Liver (tissue), 3 donors: ENCODE measurements around the gene SGPP1.

ENCODE experiments used
- ATF3 ChIP-seq: IDR thresholded peaks from 2 replicates; pipeline ENCODE4 v1.6.1; 2016; ENCODE audit warnings: antibody characterized with exemption
- NR2F2 ChIP-seq: IDR thresholded peaks from 2 replicates; pipeline ENCODE4 v1.6.1; 2016; ENCODE audit warnings: antibody characterized with exemption
- RAD21 ChIP-seq, 2 donors: IDR thresholded peaks; 2 replicates each; pipeline ENCODE4 v1.6.1; 2016; ENCODE audit warnings: antibody characterized with exemption in 2 of 2, mild to moderate bottlenecking in 2 of 2
- TAF1 ChIP-seq: conservative IDR thresholded peaks from 2 replicates; pipeline ENCODE4 v1.6.1; 2016; ENCODE audit warnings: antibody characterized with exemption, mild to moderate bottlenecking
- YY1 ChIP-seq: IDR thresholded peaks from 2 replicates; pipeline ENCODE4 v1.6.1; 2016; ENCODE audit warnings: antibody characterized with exemption, mild to moderate bottlenecking
- TF ChIP-seq, protein P1 (sequence below): fragments of 150-350 bp; IDR thresholded peaks from 2 replicates; pipeline ENCODE4 v1.5.1; 2017; ENCODE audit warnings: improper control_type of control experiment, low read depth, low read length; ENCODE audit not compliant: missing input control
- TF ChIP-seq, protein P2 (sequence below): IDR thresholded peaks from 2 replicates; pipeline ENCODE4 v1.6.1; 2016; ENCODE audit warnings: antibody characterized with exemption, mild to moderate bottlenecking
- TF ChIP-seq, protein P3 (sequence below): IDR thresholded peaks from 2 replicates; pipeline ENCODE4 v1.6.1; 2016; ENCODE audit warnings: antibody characterized with exemption
- donor health status: healthy.
- donor health status: healthy.

DNA sequence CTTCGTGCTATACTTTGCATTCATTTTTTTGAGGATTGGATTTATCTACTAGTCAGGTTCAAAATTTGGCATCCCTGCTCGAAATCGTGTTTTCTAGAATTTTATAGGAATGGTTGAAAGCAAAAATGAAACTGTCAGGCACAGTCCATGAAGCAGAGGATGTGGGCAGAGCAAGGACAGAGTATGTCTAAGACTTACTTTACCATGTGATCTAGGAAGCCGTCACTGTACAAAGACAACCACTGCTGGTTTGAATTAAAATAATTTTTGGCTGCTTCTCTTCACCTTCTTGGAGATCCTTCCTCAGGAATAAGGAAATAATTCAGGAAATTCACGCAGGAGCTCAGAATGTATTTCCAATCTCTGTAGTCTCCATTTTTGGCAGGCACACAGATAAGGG, 31.6 kb upstream of the SGPP1 start:
- TF ChIP-seq, protein P1, sequence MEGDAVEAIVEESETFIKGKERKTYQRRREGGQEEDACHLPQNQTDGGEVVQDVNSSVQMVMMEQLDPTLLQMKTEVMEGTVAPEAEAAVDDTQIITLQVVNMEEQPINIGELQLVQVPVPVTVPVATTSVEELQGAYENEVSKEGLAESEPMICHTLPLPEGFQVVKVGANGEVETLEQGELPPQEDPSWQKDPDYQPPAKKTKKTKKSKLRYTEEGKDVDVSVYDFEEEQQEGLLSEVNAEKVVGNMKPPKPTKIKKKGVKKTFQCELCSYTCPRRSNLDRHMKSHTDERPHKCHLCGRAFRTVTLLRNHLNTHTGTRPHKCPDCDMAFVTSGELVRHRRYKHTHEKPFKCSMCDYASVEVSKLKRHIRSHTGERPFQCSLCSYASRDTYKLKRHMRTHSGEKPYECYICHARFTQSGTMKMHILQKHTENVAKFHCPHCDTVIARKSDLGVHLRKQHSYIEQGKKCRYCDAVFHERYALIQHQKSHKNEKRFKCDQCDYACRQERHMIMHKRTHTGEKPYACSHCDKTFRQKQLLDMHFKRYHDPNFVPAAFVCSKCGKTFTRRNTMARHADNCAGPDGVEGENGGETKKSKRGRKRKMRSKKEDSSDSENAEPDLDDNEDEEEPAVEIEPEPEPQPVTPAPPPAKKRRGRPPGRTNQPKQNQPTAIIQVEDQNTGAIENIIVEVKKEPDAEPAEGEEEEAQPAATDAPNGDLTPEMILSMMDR, result no peak
- TF ChIP-seq NR2F2 (no peak), TAF1 (no peak), ATF3 (no peak), RAD21 (IDR thresholded peaks at IDR 0.05) (no peak), YY1 (peak; percentile 12)
- TF ChIP-seq, protein P2, sequence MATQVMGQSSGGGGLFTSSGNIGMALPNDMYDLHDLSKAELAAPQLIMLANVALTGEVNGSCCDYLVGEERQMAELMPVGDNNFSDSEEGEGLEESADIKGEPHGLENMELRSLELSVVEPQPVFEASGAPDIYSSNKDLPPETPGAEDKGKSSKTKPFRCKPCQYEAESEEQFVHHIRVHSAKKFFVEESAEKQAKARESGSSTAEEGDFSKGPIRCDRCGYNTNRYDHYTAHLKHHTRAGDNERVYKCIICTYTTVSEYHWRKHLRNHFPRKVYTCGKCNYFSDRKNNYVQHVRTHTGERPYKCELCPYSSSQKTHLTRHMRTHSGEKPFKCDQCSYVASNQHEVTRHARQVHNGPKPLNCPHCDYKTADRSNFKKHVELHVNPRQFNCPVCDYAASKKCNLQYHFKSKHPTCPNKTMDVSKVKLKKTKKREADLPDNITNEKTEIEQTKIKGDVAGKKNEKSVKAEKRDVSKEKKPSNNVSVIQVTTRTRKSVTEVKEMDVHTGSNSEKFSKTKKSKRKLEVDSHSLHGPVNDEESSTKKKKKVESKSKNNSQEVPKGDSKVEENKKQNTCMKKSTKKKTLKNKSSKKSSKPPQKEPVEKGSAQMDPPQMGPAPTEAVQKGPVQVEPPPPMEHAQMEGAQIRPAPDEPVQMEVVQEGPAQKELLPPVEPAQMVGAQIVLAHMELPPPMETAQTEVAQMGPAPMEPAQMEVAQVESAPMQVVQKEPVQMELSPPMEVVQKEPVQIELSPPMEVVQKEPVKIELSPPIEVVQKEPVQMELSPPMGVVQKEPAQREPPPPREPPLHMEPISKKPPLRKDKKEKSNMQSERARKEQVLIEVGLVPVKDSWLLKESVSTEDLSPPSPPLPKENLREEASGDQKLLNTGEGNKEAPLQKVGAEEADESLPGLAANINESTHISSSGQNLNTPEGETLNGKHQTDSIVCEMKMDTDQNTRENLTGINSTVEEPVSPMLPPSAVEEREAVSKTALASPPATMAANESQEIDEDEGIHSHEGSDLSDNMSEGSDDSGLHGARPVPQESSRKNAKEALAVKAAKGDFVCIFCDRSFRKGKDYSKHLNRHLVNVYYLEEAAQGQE, result no peak
- TF ChIP-seq, protein P3, sequence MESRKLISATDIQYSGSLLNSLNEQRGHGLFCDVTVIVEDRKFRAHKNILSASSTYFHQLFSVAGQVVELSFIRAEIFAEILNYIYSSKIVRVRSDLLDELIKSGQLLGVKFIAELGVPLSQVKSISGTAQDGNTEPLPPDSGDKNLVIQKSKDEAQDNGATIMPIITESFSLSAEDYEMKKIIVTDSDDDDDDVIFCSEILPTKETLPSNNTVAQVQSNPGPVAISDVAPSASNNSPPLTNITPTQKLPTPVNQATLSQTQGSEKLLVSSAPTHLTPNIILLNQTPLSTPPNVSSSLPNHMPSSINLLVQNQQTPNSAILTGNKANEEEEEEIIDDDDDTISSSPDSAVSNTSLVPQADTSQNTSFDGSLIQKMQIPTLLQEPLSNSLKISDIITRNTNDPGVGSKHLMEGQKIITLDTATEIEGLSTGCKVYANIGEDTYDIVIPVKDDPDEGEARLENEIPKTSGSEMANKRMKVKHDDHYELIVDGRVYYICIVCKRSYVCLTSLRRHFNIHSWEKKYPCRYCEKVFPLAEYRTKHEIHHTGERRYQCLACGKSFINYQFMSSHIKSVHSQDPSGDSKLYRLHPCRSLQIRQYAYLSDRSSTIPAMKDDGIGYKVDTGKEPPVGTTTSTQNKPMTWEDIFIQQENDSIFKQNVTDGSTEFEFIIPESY, result no peak
